Mucosa of descending colon (tissue), 3 donors: ENCODE data around the gene ZNF367. TPM values are rescaled to one million over a fixed set of nuclear protein-coding genes. Genes with fewer than 3 reads are reported as not detected.

Source experiments
- ATAC-seq: fragments of 200-7000 bp; cut with Tn5 transposase; one replicate; pipeline ENCODE4 v1.9.1; 2020; ENCODE audit warnings: mild to moderate bottlenecking, moderate library complexity
- DNase-seq, 3 donors: peaks; one replicate each; pipeline ENCODE4 v3.0.0-alpha.2; 2020
- H3K36me3 ChIP-seq: fragments of 200-600 bp; one replicate; pipeline ENCODE4 v1.8.0; 2021; ENCODE audit warnings: low read depth, mild to moderate bottlenecking
- H3K4me1 ChIP-seq: fragments of 200-600 bp; one replicate; pipeline ENCODE4 v1.8.0; 2021; ENCODE audit warnings: low read depth, mild to moderate bottlenecking
- H3K4me3 ChIP-seq: fragments of 200-600 bp; one replicate; pipeline ENCODE4 v1.8.0; 2021; ENCODE audit warnings: mild to moderate bottlenecking
- H3K9me3 ChIP-seq: fragments of 200-600 bp; one replicate; pipeline ENCODE4 v1.8.0; 2021; ENCODE audit warnings: mild to moderate bottlenecking
- intact Hi-C, 2 donors: fragments of 100-400 bp; cut with DNase I in 1 of 2; cut with micrococcal nuclease in 1 of 2; formaldehyde crosslinking; loops; one replicate each; pipeline versions ENCODE4 v1.11.0 to v1.11.1; 2022; cut with DNase I, micrococcal nuclease
- total RNA-seq, 3 donors: library from RNA; stranded (reverse); fragmentation: NEBNext Ultra II Directional in 2 of 3; extraction: Animal tissue kit (Norgen Biotek cat#: 25700) in 2 of 3; gene quantifications; one replicate each; pipeline versions ENCODE4 v1.2.1 to v1.2.4, GENCODE V29; 2021 to 2023
- TF ChIP-seq, protein P1 (sequence below): fragments of 200-600 bp; IDR thresholded peaks from one replicate; pipeline ENCODE4 v1.8.0; 2022; ENCODE audit warnings: antibody characterized with exemption, mild to moderate bottlenecking
- donor health status: DM: no; HTN: no; CAD: no; lungs with moderate emphysema.
- donor health status: DM: no; HTN: no; CAD: no.
- donor health status: DM: no; HTN: yes; CAD: no.

The ZNF367 gene
- total RNA-seq, 3 donors from 2014 or later, result 1.4 to 5.1 (median 2.6) TPM

- TF ChIP-seq, protein P1, sequence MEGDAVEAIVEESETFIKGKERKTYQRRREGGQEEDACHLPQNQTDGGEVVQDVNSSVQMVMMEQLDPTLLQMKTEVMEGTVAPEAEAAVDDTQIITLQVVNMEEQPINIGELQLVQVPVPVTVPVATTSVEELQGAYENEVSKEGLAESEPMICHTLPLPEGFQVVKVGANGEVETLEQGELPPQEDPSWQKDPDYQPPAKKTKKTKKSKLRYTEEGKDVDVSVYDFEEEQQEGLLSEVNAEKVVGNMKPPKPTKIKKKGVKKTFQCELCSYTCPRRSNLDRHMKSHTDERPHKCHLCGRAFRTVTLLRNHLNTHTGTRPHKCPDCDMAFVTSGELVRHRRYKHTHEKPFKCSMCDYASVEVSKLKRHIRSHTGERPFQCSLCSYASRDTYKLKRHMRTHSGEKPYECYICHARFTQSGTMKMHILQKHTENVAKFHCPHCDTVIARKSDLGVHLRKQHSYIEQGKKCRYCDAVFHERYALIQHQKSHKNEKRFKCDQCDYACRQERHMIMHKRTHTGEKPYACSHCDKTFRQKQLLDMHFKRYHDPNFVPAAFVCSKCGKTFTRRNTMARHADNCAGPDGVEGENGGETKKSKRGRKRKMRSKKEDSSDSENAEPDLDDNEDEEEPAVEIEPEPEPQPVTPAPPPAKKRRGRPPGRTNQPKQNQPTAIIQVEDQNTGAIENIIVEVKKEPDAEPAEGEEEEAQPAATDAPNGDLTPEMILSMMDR, result no peak
- no peak overlapping the region for H3K4me3 ChIP-seq
- no peaks in the 10 kb centered on the region for H3K4me1 ChIP-seq
- no peaks in the 10 kb centered on the region for H3K36me3 ChIP-seq
- H3K9me3 ChIP-seq, result no peaks in the 10 kb centered on the region
- ATAC-seq, result no peak
- intact Hi-C loops, result no loop called here
- DNase-seq, result no peak
Measured at GRCh38 chr9:96460882-96461281, 42.7 kb upstream of the ZNF367 start.

- H3K4me1 ChIP-seq, result no peaks in the 10 kb centered on the region
- no peak overlapping the region for H3K4me3 ChIP-seq
- TF ChIP-seq, protein P1, result no peak
- intact Hi-C loops, result no loop called here
- H3K36me3 ChIP-seq, result no peaks in the 10 kb centered on the region
- ATAC-seq (no peak), DNase-seq (no peak)
- H3K9me3 ChIP-seq, result no peaks in the 10 kb centered on the region
Measured at GRCh38 chr9:96460470-96460869, 42.3 kb upstream of the ZNF367 start.

DNA sequence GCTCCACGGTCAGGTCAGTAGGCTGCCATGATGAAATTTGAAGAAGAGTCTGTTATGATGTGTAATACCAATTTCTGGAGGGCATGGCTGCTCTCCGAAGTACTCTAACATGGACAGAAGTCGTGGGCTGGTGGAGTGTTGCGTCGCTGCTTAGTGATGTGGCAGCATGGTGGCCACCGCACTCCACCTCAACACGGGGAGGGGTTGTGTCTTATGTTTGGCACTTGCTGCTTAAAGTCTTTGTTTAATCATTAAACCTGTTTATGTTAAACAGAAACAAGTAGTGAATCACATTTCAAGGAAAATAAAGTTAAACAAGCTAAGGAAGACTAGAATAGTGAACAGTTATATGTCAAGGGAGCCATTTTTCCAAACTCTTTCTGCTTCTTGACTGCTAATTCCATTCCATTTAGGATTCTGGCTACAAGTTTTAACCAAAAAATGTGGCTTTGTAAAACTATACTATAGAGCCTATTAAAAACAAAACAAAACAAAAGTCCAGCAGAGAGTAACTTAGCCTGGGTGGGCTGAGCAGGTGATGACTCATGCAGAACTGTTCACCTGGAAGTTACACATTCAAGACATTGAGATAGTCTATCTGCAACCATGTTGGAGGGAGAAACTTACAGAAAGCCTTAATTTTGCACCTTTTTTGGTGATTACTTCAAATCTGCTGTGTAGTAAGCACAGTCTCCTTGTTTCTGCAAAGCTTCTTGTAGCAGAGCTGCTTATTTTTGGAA lies 41.3 kb upstream of the ZNF367 start:
- Histone ChIP-seq H3K36me3 (no peaks in the 10 kb centered on the region), H3K4me3 (no peak overlapping the region), H3K4me1 (no peaks in the 10 kb centered on the region), H3K9me3 (no peaks in the 10 kb centered on the region)
- TF ChIP-seq, protein P1, result no peak
- intact Hi-C loops, result no loop called here
- DNase-seq (no peak), ATAC-seq (no peak)

GRCh38 chr9:96458226-96458625 lies 40.1 kb upstream of the ZNF367 start:
- TF ChIP-seq, protein P1, result no peak
- H3K4me3 ChIP-seq, result no peak overlapping the region
- DNase-seq (no peak), ATAC-seq (no peak)
- H3K4me1 ChIP-seq, result no peaks in the 10 kb centered on the region
- no peaks in the 10 kb centered on the region for H3K36me3 ChIP-seq
- no peaks in the 10 kb centered on the region for H3K9me3 ChIP-seq
- intact Hi-C loops, result no loop called here

DNA sequence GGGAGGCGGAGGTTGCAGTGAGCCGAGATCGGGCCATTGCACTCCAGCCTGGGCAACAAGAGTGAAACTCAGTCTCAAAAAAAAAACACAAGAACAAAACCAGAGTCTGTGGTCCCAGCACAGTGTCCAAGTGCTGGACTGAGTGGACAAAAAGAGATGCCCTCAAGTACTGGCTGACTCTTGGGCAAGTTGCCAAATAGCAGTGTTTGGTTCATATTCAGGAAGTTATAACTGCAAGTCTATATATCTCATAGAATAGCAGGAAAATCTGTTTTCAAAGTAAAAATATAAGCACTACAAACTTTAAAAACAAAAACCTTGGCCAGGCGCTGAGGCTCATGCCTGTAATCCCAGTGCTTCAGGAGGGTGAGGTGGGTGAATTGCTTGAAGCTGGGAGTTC lies 39.1 kb upstream of the ZNF367 start:
- Histone ChIP-seq H3K4me3 (no peak overlapping the region), H3K9me3 (no peaks in the 10 kb centered on the region), H3K4me1 (no peaks in the 10 kb centered on the region), H3K36me3 (no peaks in the 10 kb centered on the region)
- no peak for DNase-seq
- TF ChIP-seq, protein P1, result no peak
- intact Hi-C loops, result no loop called here
- ATAC-seq, result no peak

DNA sequence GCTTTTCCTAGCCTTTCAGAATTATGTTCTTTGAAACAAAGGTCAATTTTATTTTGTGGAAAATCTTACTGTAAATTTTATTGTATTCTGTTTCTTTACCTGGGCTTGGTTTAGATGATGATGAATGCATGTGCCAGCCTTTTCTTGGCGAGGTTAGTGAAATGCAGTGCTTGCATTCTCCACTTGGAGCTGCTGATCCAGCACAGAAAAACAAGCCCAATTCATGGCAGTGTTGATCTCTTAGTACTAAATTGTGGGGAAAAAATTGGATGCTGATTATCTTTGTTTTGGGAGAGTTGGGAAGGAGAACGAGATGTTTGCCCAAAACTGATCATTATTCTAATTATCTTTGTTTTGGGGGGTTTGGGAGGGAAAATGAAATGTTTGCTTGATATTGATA lies 35.5 kb upstream of the ZNF367 start:
- peaks cover 7% of the 10 kb centered on the region for H3K4me1 ChIP-seq
- intact Hi-C loops, result no loop called here
- TF ChIP-seq, protein P1, result no peak
- H3K4me3 ChIP-seq, result no peak overlapping the region
- H3K9me3 ChIP-seq, result no peaks in the 10 kb centered on the region
- DNase-seq, result peak in 1 of 3 donors; percentile 22
- H3K36me3 ChIP-seq, result no peaks in the 10 kb centered on the region
- ATAC-seq, result no peak
